K562 (cell line): ENCODE data around the gene KATNB1. TPM values are rescaled to one million over a fixed set of nuclear protein-coding genes. Genes with fewer than 3 reads are reported as not detected.

Experiments
- ADNP ChIP-seq: fragments of 200-800 bp; sonication (Bioruptor generic); IDR thresholded peaks from 2 replicates; pipeline ENCODE4 v1.6.1; 2016; ENCODE audit warnings: missing genetic modification characterization, missing compliant biosample characterization
- ARHGAP35 ChIP-seq: fragments of 450-650 bp; IDR thresholded peaks from 2 replicates; pipeline ENCODE4 v1.6.1; 2018; ENCODE audit not compliant: partially characterized antibody
- CCAR2 ChIP-seq: fragments of 200-400 bp; formaldehyde crosslinking; IDR thresholded peaks from 2 replicates; pipeline ENCODE4 v1.6.1; 2017; ENCODE audit warnings: mild to moderate bottlenecking, low read depth, low read length
- CCNT2 ChIP-seq: IDR thresholded peaks from 2 replicates; pipeline ENCODE4 v1.6.1; 2011; ENCODE audit warnings: borderline replicate concordance, low read depth, mild to moderate bottlenecking, moderate library complexity, mixed read lengths, low read length; ENCODE audit not compliant: insufficient read length; ENCODE audit errors: extremely low read depth
- HNRNPK ChIP-seq: fragments of 200-400 bp; formaldehyde crosslinking; IDR thresholded peaks from one replicate; pipeline ENCODE4 v1.6.1; 2018; ENCODE audit warnings: mild to moderate bottlenecking, low read depth, low read length; ENCODE audit not compliant: poor library complexity, severe bottlenecking
- HNRNPLL ChIP-seq: fragments of 200-400 bp; formaldehyde crosslinking; IDR thresholded peaks from 2 replicates; pipeline ENCODE4 v1.6.1; 2017; ENCODE audit warnings: low read length, low read depth, mild to moderate bottlenecking; ENCODE audit not compliant: poor library complexity, severe bottlenecking
- KDM1A ChIP-seq, 2 experiments: fragments of 450-650 bp; IDR thresholded peaks; 2 replicates each; pipeline ENCODE4 v1.6.1; 2016; ENCODE audit warnings: mild to moderate bottlenecking in 2 of 2
- MAFK ChIP-seq: IDR thresholded peaks from 2 replicates; pipeline ENCODE4 v1.6.1; 2011; ENCODE audit warnings: low read length, improper control_type of control experiment
- MBD2 ChIP-seq: sonication (generic); IDR thresholded peaks from 2 replicates; pipeline ENCODE4 v1.6.1; 2016; ENCODE audit warnings: low read depth, borderline replicate concordance
- NEUROD1 ChIP-seq: fragments of 150-350 bp; IDR thresholded peaks from 2 replicates; pipeline ENCODE4 v1.6.1; 2014; ENCODE audit warnings: borderline replicate concordance, low read length, low read depth; ENCODE audit not compliant: partially characterized antibody
- NFRKB ChIP-seq: fragments of 450-650 bp; IDR thresholded peaks from 2 replicates; pipeline ENCODE4 v1.6.1; 2016; ENCODE audit warnings: low read depth
- NR2C2 ChIP-seq, 2 experiments: fragments of 200-800 bp in 1 of 2; sonication (Bioruptor generic) in 1 of 2; sonication (generic) in 1 of 2; formaldehyde crosslinking in 1 of 2; IDR thresholded peaks; 2 replicates each; pipeline versions ENCODE4 v1.6.1 to v1.8.0; 2016 to 2022; ENCODE audit warnings: mild to moderate bottlenecking in 1 of 2, missing compliant biosample characterization in 1 of 2, missing genetic modification characterization in 1 of 2, missing genetic modification reagents in 1 of 2
- YY1 ChIP-seq, 3 experiments: IDR thresholded peaks; 2 replicates each; pipeline ENCODE4 v1.6.1; 2011; ENCODE audit warnings: low read length in 2 of 3, mild to moderate bottlenecking in 2 of 3, moderate library complexity in 2 of 3, borderline replicate concordance in 1 of 3, control low read depth in 1 of 3, low read depth in 1 of 3; ENCODE audit not compliant: insufficient read depth in 3 of 3, insufficient replicate concordance in 2 of 3, control insufficient read depth in 1 of 3, insufficient read length in 1 of 3; ENCODE audit errors: extremely low read depth in 1 of 3
- ZNF253 ChIP-seq: fragments of 250-450 bp; sonication (Bioruptor Pico); conservative IDR thresholded peaks from 2 replicates; pipeline ENCODE4 v1.6.1; 2021; ENCODE audit warnings: mild to moderate bottlenecking
- polyA plus RNA-seq, 8 experiments: library from polyadenylated mRNA; depleted of rRNA in 4 of 8; stranded (reverse) in 5 of 8; unstranded in 3 of 8; fragments of >200 nt; fragmentation: Nextera tagmentation in 2 of 8; fragmentation: Illumina TruSeq in 1 of 8; extraction: Ambion mirVana in 2 of 8; extraction: Trizol in 1 of 8; gene quantifications; 2 replicates each; pipeline versions ENCODE4 v1.2.1 to v1.2.3, GENCODE V29; 2011 to 2014; ENCODE audit warnings: inconsistent platforms in 1 of 8, missing spikeins in 1 of 8
- total RNA-seq, 7 experiments: library from RNA; depleted of rRNA in 6 of 7; stranded (reverse); fragments of >200 nt in 6 of 7; fragmentation: Illumina TruSeq in 2 of 7; extraction: Trizol in 2 of 7; gene quantifications; 2 replicates each; pipeline versions ENCODE4 v1.2.1 to v1.2.3, GENCODE V29; 2011 to 2021; ENCODE audit warnings: low replicate concordance in 1 of 7
- TF ChIP-seq, protein P1 (sequence below): fragments of 450-650 bp; conservative IDR thresholded peaks from 2 replicates; pipeline ENCODE4 v1.6.1; 2016; ENCODE audit warnings: missing genetic modification characterization, low read depth, mild to moderate bottlenecking, missing compliant biosample characterization, moderate library complexity
- TF ChIP-seq, protein P2 (sequence below): fragments of 450-650 bp; formaldehyde crosslinking; IDR thresholded peaks from 2 replicates; pipeline ENCODE4 v1.4.0; 2020; ENCODE audit warnings: mild to moderate bottlenecking
- TF ChIP-seq, protein P3 (sequence below): fragments of 450-650 bp; formaldehyde crosslinking; IDR thresholded peaks from 2 replicates; pipeline ENCODE4 v1.4.0; 2022; ENCODE audit warnings: missing genetic modification characterization
- TF ChIP-seq, protein P4 (sequence below): fragments of 450-650 bp; formaldehyde crosslinking; IDR thresholded peaks from 2 replicates; pipeline ENCODE4 v1.4.0; 2022; ENCODE audit warnings: mild to moderate bottlenecking, moderate library complexity
- TF ChIP-seq, protein P5 (sequence below): IDR thresholded peaks from 2 replicates; pipeline ENCODE4 v1.6.1; 2012; ENCODE audit warnings: low read depth, low read length, improper control_type of control experiment, borderline replicate concordance

Gene KATNB1
- total and polyA plus RNA-seq, 9 of the 15 experiments (the other 6 are each of a cell fraction or from before 2014, with no cell fraction given): 1.2 to 52.6 (median 21.9) TPM

DNA sequence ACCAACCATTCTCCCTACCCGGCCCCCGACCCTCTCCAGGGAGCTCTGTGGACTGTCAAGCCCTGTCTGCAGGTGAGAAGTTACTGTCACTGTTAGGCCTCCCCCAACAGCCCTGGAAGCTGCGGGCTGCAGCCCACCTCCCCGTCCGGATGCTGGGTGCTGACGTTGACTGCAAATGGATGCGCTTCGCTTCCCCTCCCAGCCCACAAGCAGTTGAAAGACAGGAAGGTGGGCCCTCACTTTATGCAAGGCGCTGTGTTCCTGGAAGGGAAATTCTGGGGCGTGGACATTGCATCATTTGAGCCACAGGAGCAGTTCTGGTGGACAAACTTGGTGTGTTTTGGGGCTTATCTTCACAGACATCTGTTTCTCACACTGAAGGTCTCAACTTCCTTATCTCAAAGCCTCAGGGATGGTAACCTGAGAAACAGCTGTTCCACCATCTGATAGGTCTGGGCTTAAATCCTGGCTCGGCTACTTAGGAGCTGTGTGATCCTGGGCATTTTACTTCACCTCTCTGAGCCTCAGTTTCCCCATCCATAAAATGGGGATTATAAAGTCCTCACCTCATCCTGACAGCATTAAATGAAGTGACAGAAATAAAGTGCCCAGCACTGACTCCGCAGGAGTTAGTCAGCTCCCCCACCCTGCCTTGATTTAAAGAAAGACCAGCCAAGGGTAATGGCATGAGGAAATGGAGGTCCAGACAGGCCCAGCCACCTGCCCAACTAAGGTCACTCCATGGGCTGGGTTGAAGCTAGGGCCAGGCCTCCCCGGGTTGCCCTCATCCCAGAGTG lies 45.6 kb upstream of the KATNB1 start (continued):
- TF ChIP-seq ADNP (tag) (peak; percentile 100), KDM1A (IDR thresholded peaks at IDR 0.05) (peak; percentile 98 to 99), ZNF253 (CRISPR knock-in tag) (no peak), MBD2 (peak; percentile 92), NEUROD1 (peak; percentile 91), NR2C2 (CRISPR knock-in tag; IDR thresholded peaks at IDR 0.05) (no peak), NR2C2 (tag; IDR thresholded peaks at IDR 0.05) (peak; percentile 56; the same call in 1 of the 2 replicates), HNRNPLL (peak; percentile 21), NFRKB (0 out of 2 replicates have a peak, but pooled peaks have one; percentile 71), CCAR2 (0 out of 2 replicates have a peak, but pooled peaks have one; percentile 44), MAFK (peak; percentile 3; the same call in 1 of the 2 replicates), ARHGAP35 (no peak), HNRNPK (no peak), YY1 (IDR thresholded peaks at IDR 0.05; ENCODE audit: borderline replicate concordance in 1 of 3, control insufficient read depth in 1 of 3, extremely low read depth in 1 of 3, insufficient read depth in 3 of 3, insufficient read length in 1 of 3, insufficient replicate concordance in 2 of 3, low read depth in 1 of 3, low read length in 2 of 3) (peak in 1 of 3 experiments; percentile 51), CCNT2 (peak; percentile 99)
- TF ChIP-seq, protein P1, sequence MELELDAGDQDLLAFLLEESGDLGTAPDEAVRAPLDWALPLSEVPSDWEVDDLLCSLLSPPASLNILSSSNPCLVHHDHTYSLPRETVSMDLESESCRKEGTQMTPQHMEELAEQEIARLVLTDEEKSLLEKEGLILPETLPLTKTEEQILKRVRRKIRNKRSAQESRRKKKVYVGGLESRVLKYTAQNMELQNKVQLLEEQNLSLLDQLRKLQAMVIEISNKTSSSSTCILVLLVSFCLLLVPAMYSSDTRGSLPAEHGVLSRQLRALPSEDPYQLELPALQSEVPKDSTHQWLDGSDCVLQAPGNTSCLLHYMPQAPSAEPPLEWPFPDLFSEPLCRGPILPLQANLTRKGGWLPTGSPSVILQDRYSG (tag): peak; percentile 59
- TF ChIP-seq, protein P2, sequence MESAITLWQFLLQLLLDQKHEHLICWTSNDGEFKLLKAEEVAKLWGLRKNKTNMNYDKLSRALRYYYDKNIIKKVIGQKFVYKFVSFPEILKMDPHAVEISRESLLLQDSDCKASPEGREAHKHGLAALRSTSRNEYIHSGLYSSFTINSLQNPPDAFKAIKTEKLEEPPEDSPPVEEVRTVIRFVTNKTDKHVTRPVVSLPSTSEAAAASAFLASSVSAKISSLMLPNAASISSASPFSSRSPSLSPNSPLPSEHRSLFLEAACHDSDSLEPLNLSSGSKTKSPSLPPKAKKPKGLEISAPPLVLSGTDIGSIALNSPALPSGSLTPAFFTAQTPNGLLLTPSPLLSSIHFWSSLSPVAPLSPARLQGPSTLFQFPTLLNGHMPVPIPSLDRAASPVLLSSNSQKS (CRISPR knock-in tag): no peak
- TF ChIP-seq, protein P3, sequence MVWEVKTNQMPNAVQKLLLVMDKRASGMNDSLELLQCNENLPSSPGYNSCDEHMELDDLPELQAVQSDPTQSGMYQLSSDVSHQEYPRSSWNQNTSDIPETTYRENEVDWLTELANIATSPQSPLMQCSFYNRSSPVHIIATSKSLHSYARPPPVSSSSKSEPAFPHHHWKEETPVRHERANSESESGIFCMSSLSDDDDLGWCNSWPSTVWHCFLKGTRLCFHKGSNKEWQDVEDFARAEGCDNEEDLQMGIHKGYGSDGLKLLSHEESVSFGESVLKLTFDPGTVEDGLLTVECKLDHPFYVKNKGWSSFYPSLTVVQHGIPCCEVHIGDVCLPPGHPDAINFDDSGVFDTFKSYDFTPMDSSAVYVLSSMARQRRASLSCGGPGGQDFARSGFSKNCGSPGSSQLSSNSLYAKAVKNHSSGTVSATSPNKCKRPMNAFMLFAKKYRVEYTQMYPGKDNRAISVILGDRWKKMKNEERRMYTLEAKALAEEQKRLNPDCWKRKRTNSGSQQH: no peak
- TF ChIP-seq, protein P4, sequence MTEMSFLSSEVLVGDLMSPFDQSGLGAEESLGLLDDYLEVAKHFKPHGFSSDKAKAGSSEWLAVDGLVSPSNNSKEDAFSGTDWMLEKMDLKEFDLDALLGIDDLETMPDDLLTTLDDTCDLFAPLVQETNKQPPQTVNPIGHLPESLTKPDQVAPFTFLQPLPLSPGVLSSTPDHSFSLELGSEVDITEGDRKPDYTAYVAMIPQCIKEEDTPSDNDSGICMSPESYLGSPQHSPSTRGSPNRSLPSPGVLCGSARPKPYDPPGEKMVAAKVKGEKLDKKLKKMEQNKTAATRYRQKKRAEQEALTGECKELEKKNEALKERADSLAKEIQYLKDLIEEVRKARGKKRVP (CRISPR knock-in tag): peak; percentile 97
- TF ChIP-seq, protein P5, sequence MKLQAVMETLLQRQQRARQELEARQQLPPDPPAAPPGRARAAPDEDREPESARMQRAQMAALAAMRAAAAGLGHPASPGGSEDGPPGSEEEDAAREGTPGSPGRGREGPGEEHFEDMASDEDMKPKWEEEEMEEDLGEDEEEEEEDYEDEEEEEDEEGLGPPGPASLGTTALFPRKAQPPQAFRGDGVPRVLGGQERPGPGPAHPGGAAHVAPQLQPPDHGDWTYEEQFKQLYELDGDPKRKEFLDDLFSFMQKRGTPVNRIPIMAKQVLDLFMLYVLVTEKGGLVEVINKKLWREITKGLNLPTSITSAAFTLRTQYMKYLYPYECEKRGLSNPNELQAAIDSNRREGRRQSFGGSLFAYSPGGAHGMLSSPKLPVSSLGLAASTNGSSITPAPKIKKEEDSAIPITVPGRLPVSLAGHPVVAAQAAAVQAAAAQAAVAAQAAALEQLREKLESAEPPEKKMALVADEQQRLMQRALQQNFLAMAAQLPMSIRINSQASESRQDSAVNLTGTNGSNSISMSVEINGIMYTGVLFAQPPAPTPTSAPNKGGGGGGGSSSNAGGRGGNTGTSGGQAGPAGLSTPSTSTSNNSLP: peak; percentile 16; the same call in 1 of the 2 replicates
